ENCODE data around the gene SYCN.

DNA sequence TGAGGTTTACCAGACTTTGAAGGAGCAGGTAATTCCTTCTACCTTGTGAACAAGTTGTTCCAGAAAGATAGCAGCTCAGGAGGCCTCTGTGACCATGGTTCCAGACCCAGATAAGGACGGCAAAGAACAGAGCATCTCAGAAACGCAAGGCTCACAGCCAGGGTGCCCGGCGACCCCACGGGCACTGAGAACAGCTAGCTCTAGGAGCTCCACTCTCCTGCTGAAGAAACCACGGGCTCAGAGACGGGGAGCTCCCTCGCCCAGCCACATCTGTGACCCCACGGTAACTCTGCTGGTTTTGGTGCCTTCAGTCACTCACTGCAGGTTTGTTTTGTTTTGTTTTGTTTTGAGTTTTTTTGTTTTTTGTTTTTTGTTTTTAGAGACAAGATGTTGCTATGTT, 23.3 kb downstream of the SYCN start:
- TF ChIP-seq EZH2 (IDR thresholded peaks at IDR 0.05) = no peak
- TF ChIP-seq EZH2phosphoT487 (IDR thresholded peaks at IDR 0.05; ENCODE audit: borderline replicate concordance) = no peak
- TF ChIP-seq TCF7L2 (IDR thresholded peaks at IDR 0.05; ENCODE audit: borderline replicate concordance, extremely low read depth, insufficient read depth, insufficient read length) = no peak
- TF ChIP-seq, protein P1, sequence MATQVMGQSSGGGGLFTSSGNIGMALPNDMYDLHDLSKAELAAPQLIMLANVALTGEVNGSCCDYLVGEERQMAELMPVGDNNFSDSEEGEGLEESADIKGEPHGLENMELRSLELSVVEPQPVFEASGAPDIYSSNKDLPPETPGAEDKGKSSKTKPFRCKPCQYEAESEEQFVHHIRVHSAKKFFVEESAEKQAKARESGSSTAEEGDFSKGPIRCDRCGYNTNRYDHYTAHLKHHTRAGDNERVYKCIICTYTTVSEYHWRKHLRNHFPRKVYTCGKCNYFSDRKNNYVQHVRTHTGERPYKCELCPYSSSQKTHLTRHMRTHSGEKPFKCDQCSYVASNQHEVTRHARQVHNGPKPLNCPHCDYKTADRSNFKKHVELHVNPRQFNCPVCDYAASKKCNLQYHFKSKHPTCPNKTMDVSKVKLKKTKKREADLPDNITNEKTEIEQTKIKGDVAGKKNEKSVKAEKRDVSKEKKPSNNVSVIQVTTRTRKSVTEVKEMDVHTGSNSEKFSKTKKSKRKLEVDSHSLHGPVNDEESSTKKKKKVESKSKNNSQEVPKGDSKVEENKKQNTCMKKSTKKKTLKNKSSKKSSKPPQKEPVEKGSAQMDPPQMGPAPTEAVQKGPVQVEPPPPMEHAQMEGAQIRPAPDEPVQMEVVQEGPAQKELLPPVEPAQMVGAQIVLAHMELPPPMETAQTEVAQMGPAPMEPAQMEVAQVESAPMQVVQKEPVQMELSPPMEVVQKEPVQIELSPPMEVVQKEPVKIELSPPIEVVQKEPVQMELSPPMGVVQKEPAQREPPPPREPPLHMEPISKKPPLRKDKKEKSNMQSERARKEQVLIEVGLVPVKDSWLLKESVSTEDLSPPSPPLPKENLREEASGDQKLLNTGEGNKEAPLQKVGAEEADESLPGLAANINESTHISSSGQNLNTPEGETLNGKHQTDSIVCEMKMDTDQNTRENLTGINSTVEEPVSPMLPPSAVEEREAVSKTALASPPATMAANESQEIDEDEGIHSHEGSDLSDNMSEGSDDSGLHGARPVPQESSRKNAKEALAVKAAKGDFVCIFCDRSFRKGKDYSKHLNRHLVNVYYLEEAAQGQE (IDR thresholded peaks at IDR 0.05; ENCODE audit: low read depth) = no peak
- TF ChIP-seq, protein P2, sequence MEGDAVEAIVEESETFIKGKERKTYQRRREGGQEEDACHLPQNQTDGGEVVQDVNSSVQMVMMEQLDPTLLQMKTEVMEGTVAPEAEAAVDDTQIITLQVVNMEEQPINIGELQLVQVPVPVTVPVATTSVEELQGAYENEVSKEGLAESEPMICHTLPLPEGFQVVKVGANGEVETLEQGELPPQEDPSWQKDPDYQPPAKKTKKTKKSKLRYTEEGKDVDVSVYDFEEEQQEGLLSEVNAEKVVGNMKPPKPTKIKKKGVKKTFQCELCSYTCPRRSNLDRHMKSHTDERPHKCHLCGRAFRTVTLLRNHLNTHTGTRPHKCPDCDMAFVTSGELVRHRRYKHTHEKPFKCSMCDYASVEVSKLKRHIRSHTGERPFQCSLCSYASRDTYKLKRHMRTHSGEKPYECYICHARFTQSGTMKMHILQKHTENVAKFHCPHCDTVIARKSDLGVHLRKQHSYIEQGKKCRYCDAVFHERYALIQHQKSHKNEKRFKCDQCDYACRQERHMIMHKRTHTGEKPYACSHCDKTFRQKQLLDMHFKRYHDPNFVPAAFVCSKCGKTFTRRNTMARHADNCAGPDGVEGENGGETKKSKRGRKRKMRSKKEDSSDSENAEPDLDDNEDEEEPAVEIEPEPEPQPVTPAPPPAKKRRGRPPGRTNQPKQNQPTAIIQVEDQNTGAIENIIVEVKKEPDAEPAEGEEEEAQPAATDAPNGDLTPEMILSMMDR (IDR thresholded peaks at IDR 0.05 in 2 of 3, conservative IDR thresholded peaks at IDR 0.05 in 1 of 3; ENCODE audit: borderline replicate concordance in 1 of 3, insufficient read depth in 1 of 3, low read depth in 2 of 3, low read length in 2 of 3) = no peak
- no peak for TF ChIP-seq SP1 (IDR thresholded peaks at IDR 0.05; ENCODE audit: low read depth)
- TF ChIP-seq, protein P3, sequence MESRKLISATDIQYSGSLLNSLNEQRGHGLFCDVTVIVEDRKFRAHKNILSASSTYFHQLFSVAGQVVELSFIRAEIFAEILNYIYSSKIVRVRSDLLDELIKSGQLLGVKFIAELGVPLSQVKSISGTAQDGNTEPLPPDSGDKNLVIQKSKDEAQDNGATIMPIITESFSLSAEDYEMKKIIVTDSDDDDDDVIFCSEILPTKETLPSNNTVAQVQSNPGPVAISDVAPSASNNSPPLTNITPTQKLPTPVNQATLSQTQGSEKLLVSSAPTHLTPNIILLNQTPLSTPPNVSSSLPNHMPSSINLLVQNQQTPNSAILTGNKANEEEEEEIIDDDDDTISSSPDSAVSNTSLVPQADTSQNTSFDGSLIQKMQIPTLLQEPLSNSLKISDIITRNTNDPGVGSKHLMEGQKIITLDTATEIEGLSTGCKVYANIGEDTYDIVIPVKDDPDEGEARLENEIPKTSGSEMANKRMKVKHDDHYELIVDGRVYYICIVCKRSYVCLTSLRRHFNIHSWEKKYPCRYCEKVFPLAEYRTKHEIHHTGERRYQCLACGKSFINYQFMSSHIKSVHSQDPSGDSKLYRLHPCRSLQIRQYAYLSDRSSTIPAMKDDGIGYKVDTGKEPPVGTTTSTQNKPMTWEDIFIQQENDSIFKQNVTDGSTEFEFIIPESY (IDR thresholded peaks at IDR 0.05; ENCODE audit: extremely low read depth, insufficient replicate concordance, low read length) = no peak
- no peak for TF ChIP-seq POLR2A (IDR thresholded peaks at IDR 0.05; ENCODE audit: borderline replicate concordance, extremely low read depth, insufficient read depth, insufficient read length)
- TF ChIP-seq SIN3A (IDR thresholded peaks at IDR 0.05; ENCODE audit: low read depth) = no peak
- TF ChIP-seq YY1 (IDR thresholded peaks at IDR 0.05; ENCODE audit: extremely low read depth, insufficient replicate concordance, low read depth, low read length) = no peak
- TF ChIP-seq JUND (IDR thresholded peaks at IDR 0.05) = no peak
- no peak; the same call in none of the 2 replicates for TF ChIP-seq POLR2AphosphoS5 (IDR thresholded peaks at IDR 0.05; ENCODE audit: low read depth, low read length)
- TF ChIP-seq SRF (IDR thresholded peaks at IDR 0.05; ENCODE audit: low read depth) = no peak
- TF ChIP-seq RAD21 (IDR thresholded peaks at IDR 0.05; ENCODE audit: low read depth) = no peak

Measured in HCT116 (cell line).